ENCODE measurements around the gene SERPINE2.

- TF ChIP-seq CTCF (IDR thresholded peaks at IDR 0.05): no peak
- no peak for TF ChIP-seq POLR2A (IDR thresholded peaks at IDR 0.05)
Measured at GRCh38 chr2:223941579-223942277, 97.4 kb downstream of the SERPINE2 start.
